Type B pancreatic cell (in vitro differentiated cells): Measurements from ENCODE around the gene GRK6. TPM values are rescaled to one million over a fixed set of nuclear protein-coding genes. Genes with fewer than 3 reads are reported as not detected.
A peak's percentile ranks its signal among the peaks of the same experiment; 100 is the strongest.

ENCODE experiments used
- DNase-seq: peaks from one replicate; pipeline ENCODE4 v3.0.0; 2021; ENCODE audit warnings: mixed read lengths; ENCODE audit not compliant: unreplicated experiment; ENCODE audit errors: extremely low spot score
- H3K27ac Mint-ChIP-seq: 2 replicates; pipeline ENCODE4 v1.8.0; 2021; ENCODE audit warnings: mild to moderate bottlenecking, mixed read lengths
- H3K27me3 Mint-ChIP-seq: 2 replicates; pipeline ENCODE4 v1.8.0; 2021; ENCODE audit warnings: mixed read lengths
- H3K36me3 Mint-ChIP-seq: 2 replicates; pipeline ENCODE4 v1.8.0; 2021; ENCODE audit warnings: mixed read lengths
- H3K4me1 Mint-ChIP-seq: one replicate; pipeline ENCODE4 v1.8.0; 2021; ENCODE audit warnings: mixed read lengths; ENCODE audit not compliant: unreplicated experiment
- H3K4me3 Mint-ChIP-seq: 2 replicates; pipeline ENCODE4 v1.8.0; 2021; ENCODE audit warnings: mild to moderate bottlenecking, mixed read lengths
- H3K9me3 Mint-ChIP-seq: 2 replicates; pipeline ENCODE4 v1.8.0; 2021; ENCODE audit warnings: mixed read lengths
- total RNA-seq: library from RNA; stranded (reverse); gene quantifications from 2 replicates; pipeline ENCODE4 v1.2.1, GENCODE V29; 2021; ENCODE audit warnings: low replicate concordance
- TF ChIP-seq, protein P1 (sequence below): fragments of 200-600 bp; sonication (generic); conservative IDR thresholded peaks from 2 replicates; pipeline ENCODE4 v1.5.0; 2021; ENCODE audit warnings: antibody characterized with exemption, mild to moderate bottlenecking

GRK6 gene
- total RNA-seq, 1 donor from 2014 or later: 47.3 TPM

DNA sequence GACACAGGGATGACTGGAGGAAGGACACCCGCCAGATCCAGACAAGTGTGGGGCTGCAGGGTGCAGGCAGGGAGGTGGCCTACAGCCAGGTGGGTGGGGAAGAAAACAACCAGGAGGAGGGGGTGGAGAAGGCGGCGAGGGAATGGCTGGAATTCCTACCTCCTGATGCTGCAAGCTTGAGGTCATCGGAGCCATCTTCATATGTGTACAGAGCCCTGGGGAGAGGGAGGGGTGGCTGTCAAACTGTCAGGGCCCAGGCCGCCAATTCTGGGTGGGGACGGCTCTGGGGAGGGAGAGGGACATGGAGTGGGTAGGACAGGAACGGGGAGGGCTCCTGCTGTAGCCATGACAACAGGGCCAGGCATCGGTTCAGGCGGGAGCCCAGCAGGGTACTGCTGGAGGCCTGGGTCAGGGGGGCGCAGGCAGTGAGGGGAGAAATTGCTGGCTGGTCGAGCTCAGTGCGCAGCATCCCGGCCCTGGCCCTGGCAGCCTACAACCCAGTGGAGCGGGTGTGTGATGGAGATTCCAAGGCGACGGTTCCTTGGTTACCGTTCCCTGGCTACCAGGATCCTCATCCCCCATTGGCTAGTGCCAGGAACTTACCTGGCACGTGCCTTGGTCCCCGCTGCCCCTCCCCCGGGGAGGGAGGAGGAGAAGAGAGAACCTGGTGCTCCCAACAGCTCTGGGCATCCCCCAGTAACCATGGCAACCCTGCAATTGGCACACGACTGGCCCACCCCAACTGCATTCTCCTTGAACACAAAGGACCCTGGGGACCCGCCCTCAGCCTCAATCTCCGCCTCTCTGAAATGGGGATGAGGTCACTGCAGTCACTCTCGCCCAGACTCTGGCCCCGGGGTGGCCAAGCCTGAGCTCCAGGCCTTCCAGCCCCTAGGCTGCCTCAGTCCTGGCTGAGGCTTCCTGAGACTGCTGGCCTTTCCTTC is 42.5 kb downstream of the GRK6 start:
- H3K4me1 Mint-ChIP-seq: peaks cover 18% of the 10 kb centered on the region
- peaks cover 31% of the 10 kb centered on the region for H3K36me3 Mint-ChIP-seq
- no peaks in the 10 kb centered on the region for H3K9me3 Mint-ChIP-seq
- peak overlapping the region; percentile 90 for H3K27ac Mint-ChIP-seq
- TF ChIP-seq, protein P1, sequence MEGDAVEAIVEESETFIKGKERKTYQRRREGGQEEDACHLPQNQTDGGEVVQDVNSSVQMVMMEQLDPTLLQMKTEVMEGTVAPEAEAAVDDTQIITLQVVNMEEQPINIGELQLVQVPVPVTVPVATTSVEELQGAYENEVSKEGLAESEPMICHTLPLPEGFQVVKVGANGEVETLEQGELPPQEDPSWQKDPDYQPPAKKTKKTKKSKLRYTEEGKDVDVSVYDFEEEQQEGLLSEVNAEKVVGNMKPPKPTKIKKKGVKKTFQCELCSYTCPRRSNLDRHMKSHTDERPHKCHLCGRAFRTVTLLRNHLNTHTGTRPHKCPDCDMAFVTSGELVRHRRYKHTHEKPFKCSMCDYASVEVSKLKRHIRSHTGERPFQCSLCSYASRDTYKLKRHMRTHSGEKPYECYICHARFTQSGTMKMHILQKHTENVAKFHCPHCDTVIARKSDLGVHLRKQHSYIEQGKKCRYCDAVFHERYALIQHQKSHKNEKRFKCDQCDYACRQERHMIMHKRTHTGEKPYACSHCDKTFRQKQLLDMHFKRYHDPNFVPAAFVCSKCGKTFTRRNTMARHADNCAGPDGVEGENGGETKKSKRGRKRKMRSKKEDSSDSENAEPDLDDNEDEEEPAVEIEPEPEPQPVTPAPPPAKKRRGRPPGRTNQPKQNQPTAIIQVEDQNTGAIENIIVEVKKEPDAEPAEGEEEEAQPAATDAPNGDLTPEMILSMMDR: no peak
- H3K4me3 Mint-ChIP-seq: peak overlapping the region; percentile 74
- H3K27me3 Mint-ChIP-seq: no peaks in the 10 kb centered on the region
- DNase-seq: no peak

DNA sequence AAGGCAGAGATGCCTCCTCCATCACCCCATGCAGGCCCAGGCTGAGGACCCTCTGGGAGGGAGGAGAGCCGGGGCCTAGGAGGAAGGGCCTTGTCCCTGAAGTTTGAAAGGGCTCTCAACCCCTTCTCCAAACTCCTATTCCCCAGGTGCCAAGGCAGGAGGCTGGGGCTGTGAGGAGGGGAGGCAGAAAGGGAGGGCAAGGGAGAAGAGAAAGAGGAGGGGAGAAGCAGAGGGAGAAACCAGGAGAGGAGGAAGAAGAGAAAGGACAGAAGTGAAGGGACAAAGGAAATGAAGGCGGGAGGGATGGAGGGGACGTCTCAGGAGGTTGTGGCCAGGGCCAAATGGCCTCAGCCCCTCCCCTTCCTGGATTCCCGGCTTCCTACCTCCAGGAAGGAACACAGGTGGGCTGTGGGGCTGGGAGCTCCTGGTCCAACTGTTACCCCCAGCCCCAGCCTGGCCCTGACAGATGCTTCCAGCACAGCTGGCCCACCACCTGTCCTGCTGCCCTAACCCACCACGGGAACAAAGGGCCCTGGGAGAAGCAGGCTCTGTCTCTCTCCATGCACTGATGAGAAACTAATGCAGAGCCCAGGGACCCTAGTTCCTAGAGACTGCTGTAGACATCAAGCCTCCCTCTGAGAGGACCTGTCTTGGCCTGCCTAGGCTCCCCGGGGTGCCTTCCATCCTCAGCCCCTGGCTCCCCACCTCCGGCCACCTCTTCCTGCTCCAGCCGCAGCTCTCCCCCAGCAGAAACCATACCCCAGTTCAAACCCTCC is 43.5 kb downstream of the GRK6 start:
- peak overlapping the region; percentile 90 for H3K27ac Mint-ChIP-seq
- TF ChIP-seq, protein P1: no peak
- H3K27me3 Mint-ChIP-seq: no peaks in the 10 kb centered on the region
- H3K9me3 Mint-ChIP-seq: no peaks in the 10 kb centered on the region
- H3K4me3 Mint-ChIP-seq: peak overlapping the region; percentile 78
- H3K36me3 Mint-ChIP-seq: peaks cover 31% of the 10 kb centered on the region
- peaks cover 23% of the 10 kb centered on the region for H3K4me1 Mint-ChIP-seq
- DNase-seq: no peak

DNA sequence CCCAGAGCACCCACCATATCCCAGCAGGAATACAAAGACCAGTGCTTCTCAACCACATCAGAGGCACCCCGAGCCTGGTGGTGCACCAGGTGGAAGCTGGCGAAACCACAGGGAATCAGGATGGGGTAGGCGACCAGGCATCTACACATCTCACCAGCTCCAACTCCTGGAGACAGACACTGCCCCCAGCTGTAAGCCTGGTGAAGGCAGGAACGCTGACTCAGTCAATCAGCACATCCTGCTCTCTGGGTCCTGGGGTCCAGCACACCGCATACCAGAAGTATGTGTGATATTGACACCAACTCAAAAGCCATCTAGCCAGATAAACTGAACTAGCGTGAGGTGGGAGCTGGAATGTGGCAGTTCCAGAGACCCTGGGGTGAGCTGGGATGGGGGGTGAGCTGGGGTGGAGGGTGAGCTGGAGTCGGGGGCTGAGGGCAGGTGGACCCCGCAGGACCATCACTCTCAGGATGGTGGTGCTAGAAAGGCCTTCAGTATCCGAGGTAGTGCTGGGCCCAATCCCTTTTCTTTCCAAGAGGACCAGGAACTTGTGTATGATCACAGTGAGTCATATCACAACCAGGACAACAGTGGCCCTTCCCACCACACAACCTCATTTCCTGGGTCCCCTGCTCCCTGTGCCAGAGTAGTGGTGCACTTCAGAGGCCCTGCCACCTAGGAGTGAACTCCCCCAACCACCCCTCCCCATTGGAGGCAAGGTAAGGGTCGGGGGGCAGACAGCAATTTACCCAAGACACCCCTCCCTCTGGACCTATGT is 44.5 kb downstream of the GRK6 start:
- H3K36me3 Mint-ChIP-seq: peaks cover 21% of the 10 kb centered on the region
- DNase-seq: no peak
- H3K4me1 Mint-ChIP-seq: peaks cover 29% of the 10 kb centered on the region
- peak overlapping the region; percentile 78 for H3K4me3 Mint-ChIP-seq
- H3K9me3 Mint-ChIP-seq: no peaks in the 10 kb centered on the region
- TF ChIP-seq, protein P1: no peak
- peak overlapping the region; percentile 76 for H3K27ac Mint-ChIP-seq
- no peaks in the 10 kb centered on the region for H3K27me3 Mint-ChIP-seq

DNA sequence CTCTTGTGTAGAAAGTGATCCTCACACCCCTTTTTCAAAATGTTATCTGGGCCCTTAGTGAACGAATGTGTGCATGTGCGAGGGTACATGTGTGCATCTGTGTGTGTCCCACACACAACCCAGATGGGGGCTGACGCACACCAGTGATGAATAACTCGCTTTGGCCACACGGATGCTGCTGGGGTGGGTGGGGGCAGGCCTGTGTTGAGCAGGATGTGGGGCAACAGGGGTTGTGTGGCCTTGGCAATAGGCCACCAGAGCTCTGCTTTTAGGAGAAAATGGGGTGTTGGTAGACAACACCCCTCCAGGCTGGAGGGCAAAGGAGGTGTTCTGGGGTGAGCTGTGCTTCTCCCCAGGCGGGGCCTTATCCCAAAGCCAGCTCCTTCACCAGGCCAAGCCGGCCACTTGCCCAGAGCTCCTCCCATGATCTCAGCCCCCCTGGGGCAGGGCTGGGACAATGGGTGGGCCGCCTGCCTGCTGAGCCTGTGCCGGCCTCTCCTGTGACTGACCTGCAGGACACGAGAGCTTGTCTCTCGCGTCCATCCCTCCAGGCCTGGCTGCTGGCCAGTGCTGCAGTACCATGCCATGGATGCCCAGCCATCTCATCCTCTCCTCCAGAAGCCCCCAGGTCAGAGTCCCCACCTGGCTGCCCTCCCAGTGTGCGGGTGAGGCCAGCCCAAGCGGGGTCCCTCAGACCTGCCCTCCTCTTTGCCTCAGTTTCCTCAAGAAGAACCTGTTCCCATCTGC is 45.3 kb downstream of the GRK6 start:
- Mint-ChIP-seq H3K9me3 (no peaks in the 10 kb centered on the region), H3K4me1 (peaks cover 29% of the 10 kb centered on the region), H3K27ac (peak overlapping the region; percentile 59), H3K4me3 (peak overlapping the region; percentile 85), H3K27me3 (no peaks in the 10 kb centered on the region), H3K36me3 (peaks cover 15% of the 10 kb centered on the region)
- no peak for DNase-seq
- TF ChIP-seq, protein P1: no peak
